Muscle of leg (tissue), 11 donors: ENCODE data around the gene EPHA5. TPM values are rescaled to one million over a fixed set of nuclear protein-coding genes. Genes with fewer than 3 reads are reported as not detected.

Experiments used
- DNase-seq: peaks from one replicate; pipeline ENCODE4 v3.0.0; 2013
- H3K27ac ChIP-seq: one replicate; pipeline ENCODE4 v1.5.1; 2013; ENCODE audit warnings: mild to moderate bottlenecking, low read length, control low read depth
- H3K27me3 ChIP-seq: one replicate; pipeline ENCODE4 v1.6.1; 2013; ENCODE audit warnings: low read length; ENCODE audit not compliant: control insufficient read depth, insufficient read depth
- H3K36me3 ChIP-seq: one replicate; pipeline ENCODE4 v1.6.1; 2013; ENCODE audit warnings: low read length; ENCODE audit not compliant: control insufficient read depth, insufficient read depth
- H3K4me1 ChIP-seq: one replicate; pipeline ENCODE4 v1.6.1; 2013; ENCODE audit warnings: low read length; ENCODE audit not compliant: control insufficient read depth, insufficient read depth
- H3K4me3 ChIP-seq: one replicate; pipeline ENCODE4 v1.5.1; 2013; ENCODE audit warnings: low read length, control low read depth
- H3K9me3 ChIP-seq: replicated peaks from 2 replicates; pipeline ENCODE4 v1.6.1; 2013; ENCODE audit warnings: low read depth, low read length; ENCODE audit not compliant: control insufficient read depth
- WGBS: methylation state at CpG from one replicate; pipeline ENCODE4 v1.1.5; 2013; ENCODE audit warnings: missing lambda C conversion rate; ENCODE audit not compliant: insufficient coverage; 5-methylcytosine and 5-hydroxymethylcytosine counted together
- polyA plus RNA-seq, 8 donors: library from polyadenylated mRNA; unstranded; fragments of 120-200 nt; gene quantifications; one replicate each; pipeline versions ENCODE4 v1.2.1 to v1.2.3, GENCODE V29; 2013; ENCODE audit warnings: inconsistent platforms in 1 of 8, low replicate concordance in 1 of 8; ENCODE audit not compliant: insufficient read length in 8 of 8, insufficient read depth in 1 of 8
- total RNA-seq: library from RNA; stranded (reverse); fragments of 120-200 nt; gene quantifications from one replicate; pipeline ENCODE4 v1.2.4, GENCODE V29; 2013

EPHA5 gene
- total and polyA plus RNA-seq, 9 donors = 0.24 to 1.4 (median 0.52) TPM

DNA sequence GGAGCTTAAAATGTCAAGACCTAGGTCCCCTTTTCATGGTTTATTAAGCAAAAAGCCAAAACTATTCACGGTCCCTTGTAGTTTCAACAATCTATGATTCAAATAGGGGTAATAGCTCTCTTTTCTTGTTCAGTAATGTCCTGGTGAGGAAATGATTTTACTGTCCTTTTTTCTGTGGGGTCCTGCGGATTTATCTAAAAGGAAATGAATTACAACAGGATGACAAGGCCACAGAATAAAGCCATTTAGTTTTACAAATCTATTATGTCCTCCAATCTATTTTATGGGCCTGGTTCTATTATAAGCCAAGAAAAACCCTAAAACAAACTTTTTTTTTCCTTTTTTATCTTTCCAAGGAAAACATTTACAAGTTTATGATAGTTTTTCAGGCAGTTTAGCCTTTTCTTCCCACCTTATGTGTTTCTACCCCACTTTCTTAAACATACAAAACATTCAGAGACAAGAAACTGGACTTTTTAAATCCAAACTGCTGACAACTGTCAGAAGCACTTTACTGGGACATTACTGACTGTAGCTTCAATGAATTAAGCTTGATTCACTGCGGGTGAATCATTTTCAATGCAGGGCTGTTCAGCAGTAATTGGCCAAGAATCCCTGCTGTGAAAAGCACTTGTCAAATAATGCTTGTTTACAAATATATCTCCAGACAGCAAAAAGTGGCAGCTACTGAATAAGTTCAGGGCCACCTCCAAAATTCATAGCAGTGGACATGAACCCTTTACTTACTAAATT is 4.3 kb downstream of the EPHA5 start:
- Histone ChIP-seq H3K4me1 (peaks cover 18% of the 10 kb centered on the region), H3K27me3 (peaks cover 34% of the 10 kb centered on the region), H3K27ac (no peak overlapping the region), H3K36me3 (no peaks in the 10 kb centered on the region), H3K4me3 (no peak overlapping the region), H3K9me3 (no peaks in the 10 kb centered on the region)
- DNase-seq = no peak
- 57% methylated on average over 1 of the region's 3 CpGs for WGBS

DNA sequence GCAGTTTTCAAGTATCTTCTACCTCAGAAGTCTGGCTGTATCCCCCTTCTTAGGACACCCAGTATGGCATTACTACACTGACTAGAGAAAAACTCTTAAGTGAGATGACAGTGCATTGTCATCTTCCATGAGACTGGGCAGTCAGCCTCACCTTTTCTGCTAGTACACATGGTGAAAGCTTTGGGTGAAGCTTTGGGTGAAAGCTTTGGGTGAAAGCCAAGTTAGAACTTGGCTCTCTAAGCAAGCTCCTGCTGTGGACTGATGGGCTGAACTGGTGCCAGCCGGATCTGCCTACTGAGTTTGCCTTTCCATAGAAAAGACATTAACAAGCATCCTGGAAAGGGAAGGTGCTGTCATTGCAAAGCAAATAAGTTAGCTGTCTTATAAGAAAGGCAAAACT is 8.8 kb downstream of the EPHA5 start:
- H3K36me3 ChIP-seq = no peaks in the 10 kb centered on the region
- H3K4me1 ChIP-seq = no peaks in the 10 kb centered on the region
- no peaks in the 10 kb centered on the region for H3K27me3 ChIP-seq
- no peak overlapping the region for H3K27ac ChIP-seq
- no peak overlapping the region for H3K4me3 ChIP-seq
- no peak for DNase-seq
- no CpG with 5 or more reads among the region's 1 CpG for WGBS
- no peaks in the 10 kb centered on the region for H3K9me3 ChIP-seq

DNA sequence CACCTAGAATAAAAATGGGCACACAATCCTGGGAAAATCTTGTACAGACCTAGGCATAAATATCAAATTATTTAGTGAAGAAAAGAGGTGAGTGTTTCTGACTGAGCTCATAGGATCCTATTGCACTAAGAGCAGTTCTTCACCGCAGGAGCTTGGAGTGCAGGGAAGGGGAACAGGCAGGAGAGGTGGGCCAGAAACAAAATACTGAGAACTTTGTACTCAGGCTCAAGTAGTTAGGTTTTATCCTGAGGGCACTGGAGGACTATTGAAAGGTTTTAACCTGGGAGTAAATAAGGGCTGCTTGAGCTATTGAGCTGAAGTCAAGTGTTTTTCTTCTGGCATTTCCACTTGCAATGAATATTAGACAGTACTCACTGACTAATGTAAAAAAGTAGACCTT is 12.2 kb downstream of the EPHA5 start:
- H3K9me3 ChIP-seq = no peaks in the 10 kb centered on the region
- no peaks in the 10 kb centered on the region for H3K27me3 ChIP-seq
- no peak overlapping the region for H3K27ac ChIP-seq
- no peak overlapping the region for H3K4me3 ChIP-seq
- no peaks in the 10 kb centered on the region for H3K36me3 ChIP-seq
- DNase-seq = no peak
- 14% methylated on average over 1 of the region's 1 CpG for WGBS
- no peaks in the 10 kb centered on the region for H3K4me1 ChIP-seq

DNA sequence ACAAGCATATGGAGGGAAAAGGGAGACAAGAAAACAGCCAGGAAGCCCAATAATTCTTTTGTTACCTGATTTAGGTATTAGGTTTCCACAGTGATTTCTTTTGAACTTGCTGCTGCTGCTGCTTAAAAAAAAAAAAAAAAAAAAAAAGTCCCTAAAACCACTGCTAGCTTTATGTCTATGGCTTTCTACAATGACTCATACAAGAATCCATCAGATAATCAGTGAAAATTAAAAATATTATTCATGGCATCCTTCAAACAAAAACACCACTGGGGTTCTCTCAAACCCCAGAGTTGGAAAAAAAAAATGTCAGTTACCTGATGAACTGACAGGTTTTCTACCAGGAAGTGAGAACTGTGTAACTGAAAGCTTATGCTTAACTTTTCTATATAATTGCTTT is 14.3 kb downstream of the EPHA5 start:
- H3K9me3 ChIP-seq = no peaks in the 10 kb centered on the region
- no peak for DNase-seq
- no peaks in the 10 kb centered on the region for H3K36me3 ChIP-seq
- no peak overlapping the region for H3K27ac ChIP-seq
- no peak overlapping the region for H3K4me3 ChIP-seq
- no peaks in the 10 kb centered on the region for H3K4me1 ChIP-seq
- no peaks in the 10 kb centered on the region for H3K27me3 ChIP-seq

DNA sequence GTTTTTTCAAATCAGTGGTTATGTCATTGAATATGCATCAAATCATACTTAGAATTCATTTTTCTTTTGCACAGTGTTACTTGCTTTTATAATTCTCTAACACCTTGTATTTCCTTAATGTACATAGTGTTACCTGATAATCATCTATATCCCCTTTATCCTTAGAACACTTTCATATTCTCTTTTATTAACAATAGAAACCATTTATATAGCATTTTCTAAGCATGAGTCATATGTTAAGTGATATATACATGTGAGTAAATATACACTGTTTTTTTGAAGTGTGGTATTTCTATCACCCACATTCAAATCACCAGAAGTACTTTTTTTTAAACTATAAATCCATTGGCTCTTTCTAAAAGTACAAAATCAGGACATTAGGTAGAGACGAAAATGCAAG is 15.3 kb downstream of the EPHA5 start:
- DNase-seq = no peak
- no peaks in the 10 kb centered on the region for H3K36me3 ChIP-seq
- H3K9me3 ChIP-seq = no peaks in the 10 kb centered on the region
- H3K4me1 ChIP-seq = no peaks in the 10 kb centered on the region
- H3K27me3 ChIP-seq = no peaks in the 10 kb centered on the region
- no peak overlapping the region for H3K27ac ChIP-seq
- WGBS = no CpG with 5 or more reads among the region's 1 CpG
- H3K4me3 ChIP-seq = no peak overlapping the region

DNA sequence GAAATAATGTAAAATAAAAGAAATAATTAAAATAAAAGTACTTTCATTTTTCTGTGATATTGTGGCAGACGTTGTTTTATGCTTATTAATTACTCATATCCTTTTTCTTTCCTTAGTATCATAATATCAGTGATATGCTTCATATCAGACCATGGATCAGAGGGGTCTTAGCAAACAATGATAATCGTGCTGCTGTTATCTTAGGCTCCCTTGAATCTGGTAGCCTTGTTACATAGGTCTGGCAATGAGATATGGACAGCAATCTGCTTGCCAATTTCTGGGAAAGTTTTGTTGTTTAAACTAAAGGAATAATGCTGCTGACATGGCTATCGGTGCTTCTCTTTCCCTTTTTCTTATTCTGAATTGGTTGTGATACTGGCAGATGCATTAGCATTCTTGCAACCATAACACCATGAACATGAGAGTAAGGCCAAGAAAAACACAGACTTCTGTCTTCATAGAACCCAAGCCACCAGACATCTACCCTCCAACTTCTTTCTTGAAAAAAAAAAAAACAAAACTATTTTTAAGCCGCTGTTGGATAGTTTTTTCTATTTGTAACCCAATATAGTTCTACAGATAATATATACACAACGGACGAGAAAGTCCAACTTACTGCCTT is 16.4 kb downstream of the EPHA5 start:
- H3K27ac ChIP-seq = no peak overlapping the region
- H3K4me3 ChIP-seq = no peak overlapping the region
- no peak for DNase-seq
- H3K4me1 ChIP-seq = no peaks in the 10 kb centered on the region
- H3K36me3 ChIP-seq = no peaks in the 10 kb centered on the region
- H3K27me3 ChIP-seq = no peaks in the 10 kb centered on the region
- H3K9me3 ChIP-seq = no peaks in the 10 kb centered on the region
- 60% methylated on average over 1 of the region's 6 CpGs for WGBS

DNA sequence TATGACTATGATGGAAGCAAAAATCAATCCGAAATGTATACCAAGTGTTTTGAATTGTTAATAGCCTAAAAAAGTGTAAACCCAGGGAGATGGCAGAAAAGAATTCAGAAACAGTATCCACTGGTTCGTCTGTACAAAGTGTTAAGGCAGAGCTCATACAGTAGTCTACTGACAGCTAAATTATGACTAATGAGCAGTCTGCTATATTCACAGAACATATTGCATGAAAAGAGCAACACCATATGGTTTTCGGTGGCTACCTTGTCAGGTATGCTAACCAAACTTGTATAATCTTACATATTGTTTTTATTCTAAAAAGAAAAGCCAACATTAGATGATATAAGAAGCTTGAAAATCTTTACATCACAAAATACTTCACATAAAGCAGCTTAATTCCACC is 18.5 kb downstream of the EPHA5 start:
- 63% methylated on average over 1 of the region's 3 CpGs for WGBS
- Histone ChIP-seq H3K4me3 (no peak overlapping the region), H3K4me1 (no peaks in the 10 kb centered on the region), H3K36me3 (no peaks in the 10 kb centered on the region), H3K9me3 (no peaks in the 10 kb centered on the region), H3K27ac (no peak overlapping the region), H3K27me3 (no peaks in the 10 kb centered on the region)
- DNase-seq = no peak

DNA sequence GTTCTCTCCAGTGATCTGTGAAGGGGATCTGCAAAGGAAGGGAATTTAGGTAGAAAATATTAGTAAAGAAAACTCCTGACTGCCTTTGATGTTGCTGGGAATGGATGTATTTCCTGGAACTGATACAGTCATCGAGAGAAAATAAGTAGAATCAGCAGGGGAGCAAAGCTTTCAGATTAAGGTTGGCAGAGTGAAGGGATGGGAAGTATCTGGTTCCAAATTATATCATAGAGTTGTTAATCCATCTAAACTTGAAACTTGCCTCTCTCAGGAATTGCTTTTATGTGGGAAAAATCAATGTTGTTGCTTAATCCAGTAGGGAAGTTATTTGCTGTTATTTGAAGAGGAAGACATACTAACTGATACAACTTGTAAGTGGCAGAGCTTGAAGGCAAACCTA is 19.3 kb downstream of the EPHA5 start:
- no peak overlapping the region for H3K4me3 ChIP-seq

DNA sequence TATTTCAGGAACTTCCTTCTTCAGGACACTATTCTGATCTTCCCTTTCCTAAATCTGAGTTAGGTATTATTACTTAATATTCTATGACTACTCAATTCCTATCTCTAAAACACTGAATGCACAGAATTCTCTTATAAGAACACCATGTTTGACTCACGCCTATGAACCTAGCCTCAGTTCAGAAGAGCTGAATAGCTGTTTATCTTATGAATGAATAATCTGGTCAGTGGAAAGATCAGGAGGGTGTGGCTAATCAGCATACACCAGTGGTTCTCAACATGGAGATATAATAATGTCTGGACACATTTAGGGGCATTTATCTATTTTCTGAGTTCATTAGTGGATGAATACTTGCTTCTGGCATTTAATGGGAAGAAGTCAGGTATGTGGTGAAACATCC is 24.2 kb downstream of the EPHA5 start:
- DNase-seq = no peak
- Histone ChIP-seq H3K4me3 (no peak overlapping the region), H3K36me3 (no peaks in the 10 kb centered on the region), H3K4me1 (no peaks in the 10 kb centered on the region), H3K27ac (no peak overlapping the region), H3K9me3 (no peaks in the 10 kb centered on the region), H3K27me3 (no peaks in the 10 kb centered on the region)
- WGBS = no CpG with 5 or more reads among the region's 1 CpG

More for the DNA sequence above, 19.3 kb downstream of the EPHA5 start:
- no CpG with 5 or more reads among the region's 1 CpG for WGBS
- Histone ChIP-seq H3K36me3 (no peaks in the 10 kb centered on the region), H3K27me3 (no peaks in the 10 kb centered on the region), H3K27ac (no peak overlapping the region), H3K9me3 (no peaks in the 10 kb centered on the region), H3K4me1 (no peaks in the 10 kb centered on the region)
- DNase-seq = no peak

DNA sequence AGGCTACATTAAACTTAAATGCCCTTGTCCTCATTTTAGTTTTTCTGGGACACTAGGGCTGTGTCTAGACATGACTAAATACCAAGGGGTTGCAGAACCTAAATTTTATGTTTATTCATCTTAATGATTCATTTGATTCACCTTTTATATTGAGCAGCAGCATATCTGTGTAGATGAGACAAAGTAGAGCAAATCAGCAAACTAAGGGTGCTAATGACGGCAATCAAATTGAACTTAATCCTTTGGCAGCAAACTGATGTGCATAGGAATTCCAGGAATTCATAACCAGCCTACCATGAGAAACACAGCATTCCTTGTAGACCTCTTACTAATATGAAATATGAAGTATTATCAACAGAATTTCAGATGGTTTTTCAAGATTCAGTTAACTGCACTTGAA is 25.1 kb downstream of the EPHA5 start:
- no peaks in the 10 kb centered on the region for H3K9me3 ChIP-seq
- no peak overlapping the region for H3K27ac ChIP-seq
- no CpG with 5 or more reads among the region's 1 CpG for WGBS
- H3K27me3 ChIP-seq = no peaks in the 10 kb centered on the region
- H3K36me3 ChIP-seq = no peaks in the 10 kb centered on the region
- peak; percentile 17 for DNase-seq
- H3K4me3 ChIP-seq = no peak overlapping the region
- no peaks in the 10 kb centered on the region for H3K4me1 ChIP-seq
